Endothelial cell (in vitro differentiated cells): ENCODE data around the gene GPC3. TPM values are rescaled to one million over a fixed set of nuclear protein-coding genes. Genes with fewer than 3 reads are reported as not detected.

Experiments
- DNase-seq: peaks from one replicate; pipeline ENCODE4 v3.0.0; 2021; ENCODE audit warnings: low spot score
- H3K27ac Mint-ChIP-seq: one replicate; pipeline ENCODE4 v1.8.0; 2021; ENCODE audit warnings: mixed read lengths, inconsistent platforms; ENCODE audit not compliant: unreplicated experiment
- H3K27me3 Mint-ChIP-seq: one replicate; pipeline ENCODE4 v1.8.0; 2021; ENCODE audit warnings: mild to moderate bottlenecking, moderate library complexity, mixed read lengths, inconsistent platforms; ENCODE audit not compliant: unreplicated experiment
- H3K36me3 Mint-ChIP-seq: one replicate; pipeline ENCODE4 v1.8.0; 2021; ENCODE audit warnings: mild to moderate bottlenecking, low read depth, mixed read lengths, inconsistent platforms; ENCODE audit not compliant: unreplicated experiment
- H3K4me1 Mint-ChIP-seq: one replicate; pipeline ENCODE4 v1.8.0; 2021; ENCODE audit warnings: mild to moderate bottlenecking, mixed read lengths, inconsistent platforms; ENCODE audit not compliant: unreplicated experiment
- H3K4me3 Mint-ChIP-seq: one replicate; pipeline ENCODE4 v1.8.0; 2021; ENCODE audit warnings: mild to moderate bottlenecking, mixed read lengths, inconsistent platforms; ENCODE audit not compliant: unreplicated experiment
- H3K9me3 Mint-ChIP-seq: one replicate; pipeline ENCODE4 v1.8.0; 2021; ENCODE audit warnings: mixed read lengths, inconsistent platforms; ENCODE audit not compliant: unreplicated experiment
- CTCF ChIP-seq: fragments of 200-600 bp; sonication (generic); IDR thresholded peaks from one replicate; pipeline ENCODE4 v1.5.0; 2021; ENCODE audit warnings: antibody characterized with exemption; ENCODE audit not compliant: unreplicated experiment
- total RNA-seq: library from RNA; stranded (reverse); fragmentation: NEBNext Ultra II Directional; extraction: Animal tissue kit (Norgen Biotek cat#: 25700); gene quantifications from one replicate; pipeline ENCODE4 v1.2.1, GENCODE V29; 2021; ENCODE audit not compliant: unreplicated experiment

Gene GPC3
- total RNA-seq, 1 donor from 2014 or later = 4.7 TPM

- H3K4me1 Mint-ChIP-seq = no peaks in the 10 kb centered on the region
- H3K36me3 Mint-ChIP-seq = no peaks in the 10 kb centered on the region
- no peak for DNase-seq
- H3K9me3 Mint-ChIP-seq = no peaks in the 10 kb centered on the region
- H3K27me3 Mint-ChIP-seq = peaks cover 5% of the 10 kb centered on the region
- no peak for TF ChIP-seq CTCF
- no peak overlapping the region for H3K4me3 Mint-ChIP-seq
- no peak overlapping the region for H3K27ac Mint-ChIP-seq
These were observed 442.9 kb downstream of the GPC3 start for GRCh38 chrX:133542476-133542875.

GRCh38 chrX:133541021-133541420 is 444.4 kb downstream of the GPC3 start:
- Mint-ChIP-seq H3K4me1 (peaks cover 4% of the 10 kb centered on the region), H3K4me3 (no peak overlapping the region), H3K9me3 (no peaks in the 10 kb centered on the region), H3K36me3 (no peaks in the 10 kb centered on the region), H3K27me3 (peaks cover 5% of the 10 kb centered on the region), H3K27ac (no peak overlapping the region)
- no peak for DNase-seq
- no peak for TF ChIP-seq CTCF

- H3K4me3 Mint-ChIP-seq = no peak overlapping the region
- no peak for TF ChIP-seq CTCF
- H3K4me1 Mint-ChIP-seq = peaks cover 4% of the 10 kb centered on the region
- no peak for DNase-seq
- no peaks in the 10 kb centered on the region for H3K9me3 Mint-ChIP-seq
- H3K36me3 Mint-ChIP-seq = no peaks in the 10 kb centered on the region
- peaks cover 2% of the 10 kb centered on the region for H3K27me3 Mint-ChIP-seq
- H3K27ac Mint-ChIP-seq = no peak overlapping the region
These were observed 447.2 kb downstream of the GPC3 start for GRCh38 chrX:133538148-133538547.

GRCh38 chrX:133537142-133537541 is 448.3 kb downstream of the GPC3 start:
- peaks cover 2% of the 10 kb centered on the region for H3K27me3 Mint-ChIP-seq
- TF ChIP-seq CTCF = no peak
- no peak for DNase-seq
- peaks cover 4% of the 10 kb centered on the region for H3K4me1 Mint-ChIP-seq
- H3K9me3 Mint-ChIP-seq = no peaks in the 10 kb centered on the region
- no peaks in the 10 kb centered on the region for H3K36me3 Mint-ChIP-seq
- H3K27ac Mint-ChIP-seq = no peak overlapping the region
- H3K4me3 Mint-ChIP-seq = no peak overlapping the region

- DNase-seq = no peak
- peaks cover 4% of the 10 kb centered on the region for H3K4me1 Mint-ChIP-seq
- H3K9me3 Mint-ChIP-seq = no peaks in the 10 kb centered on the region
- no peak for TF ChIP-seq CTCF
- H3K36me3 Mint-ChIP-seq = no peaks in the 10 kb centered on the region
- no peak overlapping the region for H3K4me3 Mint-ChIP-seq
- H3K27ac Mint-ChIP-seq = no peak overlapping the region
- no peaks in the 10 kb centered on the region for H3K27me3 Mint-ChIP-seq
These were observed 450.3 kb downstream of the GPC3 start for GRCh38 chrX:133535066-133535465.
